ENCODE measurements around the gene CLIP2.
A peak's percentile ranks its signal among the peaks of the same experiment; 100 is the strongest.
"Not testable (repeated sequence)": the region's sequence is repeated elsewhere in the genome, so short reads cannot be mapped to it uniquely, and the experiment has no call there.

Gene CLIP2

GRCh38 chr7:74405899-74406512 lies 116.8 kb downstream of the CLIP2 start:
- DNase-seq (ENCODE audit: insufficient read length), result no peak
- TF ChIP-seq TAF1 (IDR thresholded peaks at IDR 0.05; ENCODE audit: borderline replicate concordance, low read depth, low read length), result no peak
- TF ChIP-seq POLR2A (IDR thresholded peaks at IDR 0.05; ENCODE audit: low read depth, low read length), result no peak
- TF ChIP-seq POLR2AphosphoS5 (IDR thresholded peaks at IDR 0.05; ENCODE audit: low read depth, low read length), result no peak
- no peak for FAIRE-seq

GRCh38 chr7:74407958-74408357 lies 118.8 kb downstream of the CLIP2 start:
- TF ChIP-seq POLR2A (IDR thresholded peaks at IDR 0.05; ENCODE audit: low read depth, low read length) (no peak), POLR2AphosphoS5 (IDR thresholded peaks at IDR 0.05; ENCODE audit: low read depth, low read length) (no peak), TAF1 (IDR thresholded peaks at IDR 0.05; ENCODE audit: borderline replicate concordance, low read depth, low read length) (no peak)
- no peak for FAIRE-seq

GRCh38 chr7:74409571-74409970 lies 120.4 kb downstream of the CLIP2 start:
- FAIRE-seq, result no peak
- DNase-seq (ENCODE audit: insufficient read length), result no peak
- TF ChIP-seq POLR2A (IDR thresholded peaks at IDR 0.05; ENCODE audit: low read depth, low read length) (no peak), TAF1 (IDR thresholded peaks at IDR 0.05; ENCODE audit: borderline replicate concordance, low read depth, low read length) (no peak), POLR2AphosphoS5 (IDR thresholded peaks at IDR 0.05; ENCODE audit: low read depth, low read length) (no peak)

More at GRCh38 chr7:74407958-74408357, 118.8 kb downstream of the CLIP2 start:
- DNase-seq (ENCODE audit: insufficient read length), result no peak

GRCh38 chr7:74410772-74411171 lies 121.6 kb downstream of the CLIP2 start:
- no peak for TF ChIP-seq POLR2A (IDR thresholded peaks at IDR 0.05; ENCODE audit: low read depth, low read length)
- FAIRE-seq, result no peak
- no peak for DNase-seq (ENCODE audit: insufficient read length)

GRCh38 chr7:74411571-74411970 lies 122.4 kb downstream of the CLIP2 start:
- not testable (repeated sequence) for DNase-seq (ENCODE audit: insufficient read length); FAIRE-seq

GRCh38 chr7:74412056-74412455 lies 122.8 kb downstream of the CLIP2 start:
- FAIRE-seq (no peak), DNase-seq (ENCODE audit: insufficient read length) (no peak)
- no peak for TF ChIP-seq POLR2AphosphoS5 (IDR thresholded peaks at IDR 0.05; ENCODE audit: low read depth, low read length)
- TF ChIP-seq TAF1 (IDR thresholded peaks at IDR 0.05; ENCODE audit: borderline replicate concordance, low read depth, low read length), result no peak
- TF ChIP-seq POLR2A (IDR thresholded peaks at IDR 0.05; ENCODE audit: low read depth, low read length), result no peak

GRCh38 chr7:74412603-74413002 lies 123.4 kb downstream of the CLIP2 start:
- FAIRE-seq, result no peak
- no peak for TF ChIP-seq POLR2AphosphoS5 (IDR thresholded peaks at IDR 0.05; ENCODE audit: low read depth, low read length)
- no peak for TF ChIP-seq POLR2A (IDR thresholded peaks at IDR 0.05; ENCODE audit: low read depth, low read length)
- no peak for TF ChIP-seq TAF1 (IDR thresholded peaks at IDR 0.05; ENCODE audit: borderline replicate concordance, low read depth, low read length)
- no peak for DNase-seq (ENCODE audit: insufficient read length)

GRCh38 chr7:74414595-74415333 lies 125.6 kb downstream of the CLIP2 start:
- DNase-seq (ENCODE audit: insufficient read length); FAIRE-seq: not testable (repeated sequence)

GRCh38 chr7:74417419-74417971 lies 128.3 kb downstream of the CLIP2 start:
- peak; percentile 75 for FAIRE-seq
- peak; percentile 87 for DNase-seq (ENCODE audit: insufficient read length)
- no peak for TF ChIP-seq POLR2A (IDR thresholded peaks at IDR 0.05; ENCODE audit: low read depth, low read length)
- TF ChIP-seq POLR2AphosphoS5 (IDR thresholded peaks at IDR 0.05; ENCODE audit: low read depth, low read length), result no peak
- no peak for TF ChIP-seq TAF1 (IDR thresholded peaks at IDR 0.05; ENCODE audit: borderline replicate concordance, low read depth, low read length)

GRCh38 chr7:74418076-74418475 lies 128.9 kb downstream of the CLIP2 start:
- TF ChIP-seq TAF1 (IDR thresholded peaks at IDR 0.05; ENCODE audit: borderline replicate concordance, low read depth, low read length) (no peak), POLR2AphosphoS5 (IDR thresholded peaks at IDR 0.05; ENCODE audit: low read depth, low read length) (no peak), POLR2A (IDR thresholded peaks at IDR 0.05; ENCODE audit: low read depth, low read length) (no peak)
- FAIRE-seq (no peak), DNase-seq (ENCODE audit: insufficient read length) (no peak)

GRCh38 chr7:74418538-74418937 lies 129.3 kb downstream of the CLIP2 start:
- no peak for TF ChIP-seq POLR2AphosphoS5 (IDR thresholded peaks at IDR 0.05; ENCODE audit: low read depth, low read length)
- TF ChIP-seq POLR2A (IDR thresholded peaks at IDR 0.05; ENCODE audit: low read depth, low read length), result no peak
- no peak for TF ChIP-seq TAF1 (IDR thresholded peaks at IDR 0.05; ENCODE audit: borderline replicate concordance, low read depth, low read length)
- no peak for FAIRE-seq
- DNase-seq (ENCODE audit: insufficient read length), result no peak

- not testable (repeated sequence) for DNase-seq (ENCODE audit: insufficient read length); FAIRE-seq
Measured at GRCh38 chr7:74419232-74419631, 130.0 kb downstream of the CLIP2 start.

Measured in GM12892 (cell line).